Measurements from ENCODE around the gene GLRX.

GLRX gene

DNA sequence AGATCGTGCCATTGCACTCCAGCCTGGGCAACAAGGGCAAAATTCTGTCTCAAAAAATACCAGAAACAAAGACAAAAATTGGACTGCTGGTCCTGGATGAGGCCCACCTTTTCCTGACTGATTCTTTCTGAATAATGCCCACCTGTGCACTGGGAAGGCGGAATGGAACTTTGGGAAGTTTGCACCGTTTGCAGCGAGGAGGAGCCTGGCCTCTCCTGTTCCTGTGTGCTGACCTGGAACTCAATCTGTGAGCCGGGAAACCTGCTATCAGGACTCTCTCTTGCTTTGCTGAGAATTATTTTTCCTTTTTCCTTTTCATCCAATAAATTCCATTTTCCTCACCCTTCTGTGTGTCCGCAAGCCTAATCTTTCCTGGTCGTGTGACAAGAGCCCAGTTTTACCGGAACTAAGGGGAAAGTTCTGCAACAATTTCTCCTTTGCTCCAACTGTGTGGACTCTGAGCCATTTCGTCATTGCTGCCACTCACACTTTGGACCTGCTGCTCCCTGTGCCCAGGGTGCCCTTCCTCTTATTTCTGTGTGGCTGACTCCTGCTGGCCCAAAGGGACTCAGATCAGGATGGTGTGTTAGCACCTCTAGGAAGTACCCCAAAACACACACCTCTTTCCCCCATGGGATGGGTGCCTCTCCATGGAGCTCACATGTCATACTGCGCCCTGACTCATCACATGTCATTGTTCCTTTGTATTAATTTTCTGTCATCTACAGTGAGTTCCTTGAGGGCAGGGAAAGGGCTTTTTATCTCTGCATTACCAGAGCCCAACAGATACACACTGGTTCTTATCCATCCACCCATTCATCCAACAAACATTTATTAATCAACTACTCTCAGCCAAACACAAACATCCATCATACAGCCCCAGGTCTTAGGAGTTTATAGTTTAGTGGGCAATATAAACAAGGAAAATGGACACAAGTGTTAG is 4.7 kb upstream of the GLRX start:
- no peak for DNase-seq (ENCODE audit: low read depth, low spot score)
- H3K4me3 ChIP-seq (ENCODE audit: low read depth, low read length), result no peak overlapping the region
- ChIA-PET CTCF (interaction anchor here (1.1 to 1.6 kb wide), 2 partner anchors 19 to 46 kb away, joined by 4 read pairs; no protein-coding TSS in a partner anchor), POLR2A (no interaction called here)
- TF ChIP-seq, protein P1, sequence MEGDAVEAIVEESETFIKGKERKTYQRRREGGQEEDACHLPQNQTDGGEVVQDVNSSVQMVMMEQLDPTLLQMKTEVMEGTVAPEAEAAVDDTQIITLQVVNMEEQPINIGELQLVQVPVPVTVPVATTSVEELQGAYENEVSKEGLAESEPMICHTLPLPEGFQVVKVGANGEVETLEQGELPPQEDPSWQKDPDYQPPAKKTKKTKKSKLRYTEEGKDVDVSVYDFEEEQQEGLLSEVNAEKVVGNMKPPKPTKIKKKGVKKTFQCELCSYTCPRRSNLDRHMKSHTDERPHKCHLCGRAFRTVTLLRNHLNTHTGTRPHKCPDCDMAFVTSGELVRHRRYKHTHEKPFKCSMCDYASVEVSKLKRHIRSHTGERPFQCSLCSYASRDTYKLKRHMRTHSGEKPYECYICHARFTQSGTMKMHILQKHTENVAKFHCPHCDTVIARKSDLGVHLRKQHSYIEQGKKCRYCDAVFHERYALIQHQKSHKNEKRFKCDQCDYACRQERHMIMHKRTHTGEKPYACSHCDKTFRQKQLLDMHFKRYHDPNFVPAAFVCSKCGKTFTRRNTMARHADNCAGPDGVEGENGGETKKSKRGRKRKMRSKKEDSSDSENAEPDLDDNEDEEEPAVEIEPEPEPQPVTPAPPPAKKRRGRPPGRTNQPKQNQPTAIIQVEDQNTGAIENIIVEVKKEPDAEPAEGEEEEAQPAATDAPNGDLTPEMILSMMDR (IDR thresholded peaks at IDR 0.05; ENCODE audit: insufficient read depth, low read length, missing control alignments), result no peak

- CTCF ChIA-PET, result interaction anchor here (0.9 to 1.3 kb wide), 2 partner anchors 19 to 161 kb away, joined by 3 read pairs; no protein-coding TSS in a partner anchor
- DNase-seq (ENCODE audit: low read depth, low spot score), result no peak
- POLR2A ChIA-PET, result interaction anchor here (1.3 kb wide), 1 partner anchor 9 kb away, joined by 3 read pairs; no protein-coding TSS in a partner anchor
- no peak overlapping the region for H3K4me3 ChIP-seq (ENCODE audit: low read depth, low read length)
- TF ChIP-seq, protein P1 (IDR thresholded peaks at IDR 0.05; ENCODE audit: insufficient read depth, low read length, missing control alignments), result no peak
Measured at GRCh38 chr5:95825495-95825894, 3.0 kb upstream of the GLRX start.

GRCh38 chr5:95824747-95825146 is 2.2 kb upstream of the GLRX start:
- ChIA-PET POLR2A (interaction anchor here (1.3 kb wide), 1 partner anchor 10 kb away, joined by 3 read pairs; no protein-coding TSS in a partner anchor), CTCF (interaction anchor here (0.9 to 4.2 kb wide), 6 partner anchors 13 to 160 kb away, joined by 3 to 18 read pairs (median 6); no protein-coding TSS in a partner anchor)
- TF ChIP-seq, protein P1 (IDR thresholded peaks at IDR 0.05; ENCODE audit: insufficient read depth, low read length, missing control alignments), result no peak

GRCh38 chr5:95823738-95824609 is 1.4 kb upstream of the GLRX start:
- TF ChIP-seq, protein P1 (IDR thresholded peaks at IDR 0.05; ENCODE audit: insufficient read depth, low read length, missing control alignments), result no peak
- H3K4me3 ChIP-seq (ENCODE audit: low read depth, low read length), result no peak overlapping the region
- ChIA-PET CTCF (interaction anchor here (0.7 to 5.1 kb wide), 9 partner anchors 12 to 180 kb away, joined by 3 to 30 read pairs (median 4); no protein-coding TSS in a partner anchor), POLR2A (interaction anchor here (1.3 to 2.1 kb wide), 3 partner anchors 11 to 37 kb away, joined by 3 to 8 read pairs (median 4); no protein-coding TSS in a partner anchor)
- DNase-seq (ENCODE audit: low read depth, low spot score), result peak; percentile 87

More at GRCh38 chr5:95824747-95825146, 2.2 kb upstream of the GLRX start:
- no peak for DNase-seq (ENCODE audit: low read depth, low spot score)
- H3K4me3 ChIP-seq (ENCODE audit: low read depth, low read length), result no peak overlapping the region

- ChIA-PET POLR2A (interaction anchor here (0.5 to 2.1 kb wide), 7 partner anchors 11 to 112 kb away, joined by 3 to 8 read pairs (median 4); partner anchors contain the start of gene RHOBTB3), CTCF (interaction anchor here (0.7 to 5.1 kb wide), 11 partner anchors 11 to 180 kb away, joined by 3 to 30 read pairs (median 4); partner anchors contain the start of gene RHOBTB3)
- DNase-seq (ENCODE audit: low read depth, low spot score), result no peak
- H3K4me3 ChIP-seq (ENCODE audit: low read depth, low read length), result peak overlapping the region; percentile 31
- TF ChIP-seq, protein P1 (IDR thresholded peaks at IDR 0.05; ENCODE audit: insufficient read depth, low read length, missing control alignments), result no peak
Measured at GRCh38 chr5:95823218-95823737, 752 bp upstream of the GLRX start.

All from AG04449 (cell line).